Fibroblast of mammary gland (primary cell): ENCODE measurements around the gene FCMR.

Experiments used
- DNase-seq: peaks from one replicate; pipeline ENCODE4 v3.0.0-alpha.2; 2010; ENCODE audit warnings: low read depth
- H3K4me3 ChIP-seq: 2 replicates; pipeline ENCODE4 v1.5.1; 2011; ENCODE audit warnings: low read depth, mild to moderate bottlenecking, low read length, moderate library complexity; ENCODE audit not compliant: control insufficient read depth
- CTCF ChIP-seq: conservative IDR thresholded peaks from 2 replicates; pipeline ENCODE4 v1.5.1; 2011; ENCODE audit warnings: low read depth, low read length, inconsistent platforms; ENCODE audit not compliant: control insufficient read depth, insufficient read depth

Gene FCMR

GRCh38 chr1:206916000-206916709 lies 5.6 kb downstream of the FCMR start:
- H3K4me3 ChIP-seq, result no peak overlapping the region
- DNase-seq, result no peak
- no peak for TF ChIP-seq CTCF

DNA sequence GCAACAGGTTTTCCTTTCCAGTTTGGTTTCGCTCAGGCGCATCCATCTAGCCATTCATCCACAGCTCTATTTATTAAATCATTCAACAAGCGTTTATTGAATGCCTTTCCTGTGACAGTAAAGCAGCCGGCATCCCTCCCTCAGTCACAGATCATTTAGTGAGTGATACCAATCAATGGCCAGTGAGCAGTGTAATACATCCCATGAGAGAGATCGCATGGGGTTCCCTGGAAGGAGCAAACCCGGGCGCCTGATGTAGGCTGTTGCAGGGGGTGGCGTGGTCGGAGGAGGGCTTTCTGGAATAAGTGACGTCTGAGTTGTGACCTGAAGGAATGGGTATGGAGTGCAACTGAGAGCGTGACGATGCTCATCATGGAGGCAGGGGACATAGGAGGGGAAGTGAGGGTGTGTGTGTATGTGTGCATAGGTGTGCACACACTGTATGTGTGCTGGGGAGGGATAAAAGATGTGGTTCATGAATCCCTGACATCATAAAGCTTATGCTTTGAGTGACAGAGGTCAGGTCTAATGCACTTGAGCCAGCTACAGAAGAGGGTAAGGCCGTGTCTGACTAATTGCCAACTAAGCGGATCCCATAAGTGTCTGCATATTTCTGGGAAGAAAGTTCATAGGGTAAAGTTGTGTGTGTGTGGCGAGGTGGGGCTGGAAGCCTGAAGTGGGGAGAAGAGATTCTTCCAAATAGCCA lies 6.6 kb downstream of the FCMR start:
- DNase-seq, result no peak
- no peak overlapping the region for H3K4me3 ChIP-seq
- no peak for TF ChIP-seq CTCF

- TF ChIP-seq CTCF, result no peak
- no peak overlapping the region for H3K4me3 ChIP-seq
- DNase-seq, result no peak
These were observed 7.8 kb downstream of the FCMR start for GRCh38 chr1:206913766-206914537.

- peak; percentile 79 for DNase-seq
- no peak overlapping the region for H3K4me3 ChIP-seq
- peak; percentile 80 for TF ChIP-seq CTCF
These were observed 9.2 kb downstream of the FCMR start for GRCh38 chr1:206912445-206913095.

DNA sequence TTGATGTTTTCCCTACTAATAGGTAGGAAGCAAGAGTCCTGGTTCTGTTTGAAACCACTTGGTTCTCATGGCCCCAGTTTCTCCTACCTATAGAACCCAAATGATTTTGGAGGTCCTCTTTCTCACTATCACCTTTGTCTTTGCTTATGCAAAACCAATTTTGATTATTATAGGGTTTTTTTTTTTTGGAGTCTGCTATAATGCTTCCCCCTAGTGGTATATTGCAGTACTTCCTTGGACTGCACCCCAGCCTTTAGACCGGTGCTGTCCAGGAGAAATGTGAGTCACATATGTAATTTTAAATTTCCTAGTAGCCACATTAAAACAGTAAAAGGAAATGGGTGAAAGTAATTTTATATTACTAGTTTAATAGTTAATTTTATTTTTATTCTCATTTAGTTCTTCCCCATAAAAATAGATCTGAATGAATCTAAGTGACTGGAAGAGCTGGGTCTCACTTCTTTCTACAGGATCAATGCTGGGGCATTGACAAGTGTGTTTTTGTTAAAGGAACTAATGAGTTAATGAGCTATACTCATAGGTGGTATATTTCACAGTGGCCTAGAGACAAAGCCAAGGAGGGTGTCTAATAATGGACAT lies 10.6 kb downstream of the FCMR start:
- DNase-seq, result peak; percentile 81
- peak; percentile 72 for TF ChIP-seq CTCF
- no peak overlapping the region for H3K4me3 ChIP-seq

DNA sequence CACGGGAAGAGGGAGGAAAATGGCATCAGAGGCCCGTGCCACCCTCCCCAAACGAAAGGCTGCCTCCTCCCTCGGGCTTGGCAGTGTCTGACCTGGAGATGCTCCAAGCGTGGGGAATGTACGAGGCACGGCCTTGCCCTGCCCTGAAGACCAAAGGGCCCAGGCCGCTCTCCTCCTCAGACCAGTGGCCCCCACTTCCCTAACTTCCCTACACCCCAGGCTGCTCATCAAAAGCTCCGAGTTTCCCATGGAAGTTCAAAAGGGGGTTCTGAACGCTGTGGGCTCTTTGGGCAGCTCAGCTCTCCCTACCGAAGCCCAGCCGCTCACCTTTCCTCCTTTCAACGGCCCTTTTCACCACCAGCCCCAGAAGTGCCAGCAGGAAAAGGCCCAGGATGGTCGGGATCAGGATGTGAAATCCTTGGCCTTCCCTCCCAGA lies 11.8 kb downstream of the FCMR start:
- no peak for TF ChIP-seq CTCF
- no peak for DNase-seq
- H3K4me3 ChIP-seq, result peak overlapping the region; percentile 36
